IPS DF 19.7 (cell line): ENCODE measurements around the gene TICAM2.

Experiments
- DNase-seq: peaks from one replicate; pipeline ENCODE4 v3.0.0-alpha.2; 2013; ENCODE audit warnings: low read depth, low spot score

TICAM2 gene

DNA sequence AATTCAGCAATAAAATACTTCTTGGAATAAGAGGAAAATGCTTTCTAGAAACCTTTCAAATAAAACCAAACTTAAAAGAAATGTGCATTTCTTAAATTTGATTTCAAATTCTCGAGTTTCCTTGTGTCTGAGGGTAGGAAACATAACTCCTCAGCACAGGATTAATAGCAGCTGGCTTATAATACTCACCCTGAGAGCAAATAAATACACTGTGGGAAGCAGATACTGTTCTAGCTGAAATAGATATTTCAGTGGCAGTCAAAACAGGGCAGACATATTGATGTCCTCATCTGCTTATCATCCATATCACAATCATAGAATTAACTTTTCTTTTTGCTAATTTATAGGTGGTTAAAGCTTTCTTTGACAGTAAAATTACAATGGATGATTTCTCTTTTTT, 33.6 kb downstream of the TICAM2 start:
- no peak for DNase-seq

- DNase-seq = no peak
Observed at GRCh38 chr5:115565233-115565632, 37.0 kb downstream of the TICAM2 start.

- DNase-seq = no peak
Observed at GRCh38 chr5:115561176-115561575, 41.1 kb downstream of the TICAM2 start.

GRCh38 chr5:115559524-115559923, 42.8 kb downstream of the TICAM2 start:
- DNase-seq = no peak

- DNase-seq = no peak
Observed at GRCh38 chr5:115558388-115558956, 43.8 kb downstream of the TICAM2 start.

GRCh38 chr5:115557667-115558387, 44.5 kb downstream of the TICAM2 start:
- DNase-seq = no peak

DNA sequence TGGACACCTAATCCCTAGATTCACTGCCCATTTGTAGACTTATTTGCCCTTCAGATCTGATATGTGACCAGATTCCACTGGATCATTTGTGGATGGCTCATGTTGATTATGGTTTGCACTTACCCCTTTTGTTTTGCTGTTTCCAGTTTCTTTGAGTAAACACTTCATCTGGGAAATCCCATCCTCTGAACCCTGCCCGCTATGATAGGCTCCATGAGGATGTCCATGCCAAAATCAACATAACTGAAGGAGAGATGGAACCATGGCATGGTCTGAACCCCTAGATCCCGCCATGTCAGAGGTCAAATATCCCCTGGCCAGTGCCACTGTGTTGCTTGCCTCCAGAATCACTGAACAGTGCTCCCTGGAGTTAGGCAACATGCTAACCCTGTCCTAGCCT, 46.0 kb downstream of the TICAM2 start:
- DNase-seq = no peak

- DNase-seq = no peak
Observed at GRCh38 chr5:115555084-115555633, 47.1 kb downstream of the TICAM2 start.

DNA sequence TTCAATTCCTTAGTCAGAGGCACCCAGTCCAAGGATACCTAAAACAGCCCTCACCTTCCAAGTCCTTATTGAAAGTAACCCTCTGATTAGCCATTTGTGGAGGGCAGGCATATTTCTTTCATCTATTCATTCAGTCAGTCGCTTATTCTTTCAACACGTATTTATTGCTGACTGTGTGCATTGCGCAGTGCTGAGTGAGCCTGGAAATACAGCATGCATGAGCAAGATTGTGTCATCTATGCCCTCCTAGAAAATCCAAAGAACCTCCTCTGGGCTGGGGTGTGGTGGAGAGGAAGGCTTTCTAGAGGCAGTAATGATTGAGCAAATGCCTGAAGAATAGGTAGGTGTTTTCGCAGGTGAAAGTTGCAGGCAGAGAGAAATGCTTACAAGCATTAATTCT, 49.2 kb downstream of the TICAM2 start:
- no peak for DNase-seq

DNA sequence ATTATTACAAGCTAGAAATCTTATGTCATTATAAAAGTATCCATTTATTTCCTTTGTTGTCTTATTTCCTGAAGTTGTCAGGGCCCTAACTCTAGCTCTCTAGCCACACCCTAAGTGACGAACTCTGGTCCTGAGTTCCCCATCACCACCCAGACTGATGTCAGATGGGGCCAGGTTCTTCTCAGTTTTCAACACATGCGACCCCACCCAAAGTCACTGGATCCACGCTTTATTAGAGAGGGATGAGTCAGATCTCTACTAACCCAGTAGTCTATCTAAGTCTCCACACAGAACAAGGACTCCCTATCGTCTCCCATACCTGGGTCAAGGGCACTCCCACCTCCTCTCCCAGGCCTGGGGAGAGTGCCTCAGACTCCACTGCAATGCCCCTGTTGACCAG, 50.9 kb downstream of the TICAM2 start:
- DNase-seq = no peak

- DNase-seq = peak; percentile 82
Observed at GRCh38 chr5:115549154-115549553, 53.1 kb downstream of the TICAM2 start.

- no peak for DNase-seq
Observed at GRCh38 chr5:115548683-115549082, 53.6 kb downstream of the TICAM2 start.

DNA sequence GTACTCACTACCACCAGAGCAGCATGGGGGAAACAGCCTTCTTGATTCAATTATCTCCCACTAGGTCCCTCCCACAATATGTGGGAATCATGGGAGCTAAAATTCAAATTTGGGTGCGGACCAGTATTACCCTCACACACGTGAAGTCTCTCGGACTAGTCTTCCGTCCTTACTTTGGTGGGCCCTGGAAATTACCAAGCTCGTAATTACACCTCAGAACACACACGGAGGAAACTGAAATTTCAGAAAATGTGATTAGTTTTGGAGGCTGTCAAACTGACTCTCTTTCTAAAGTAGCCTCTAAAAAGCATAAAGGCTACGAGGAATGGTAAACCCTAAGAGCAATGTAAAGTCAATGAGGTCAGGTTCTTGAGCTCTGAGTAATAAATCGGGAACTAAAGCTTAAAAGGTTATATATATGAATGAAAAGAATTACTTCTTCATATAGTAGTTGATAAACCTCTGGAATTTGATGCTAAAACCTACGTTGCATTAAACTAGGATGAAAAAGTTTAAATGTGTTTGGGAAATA, 56.9 kb downstream of the TICAM2 start:
- no peak for DNase-seq

GRCh38 chr5:115544436-115545350, 57.6 kb downstream of the TICAM2 start, which contains the start of gene FEM1C:
FEM1C (minus strand) TSS chr5:115544775; CDS start chr5:115543493, 1,282 bp downstream.
- DNase-seq = peak; percentile 85

- DNase-seq = peak; percentile 9
Observed at GRCh38 chr5:115544043-115544435, 58.2 kb downstream of the TICAM2 start.

DNA sequence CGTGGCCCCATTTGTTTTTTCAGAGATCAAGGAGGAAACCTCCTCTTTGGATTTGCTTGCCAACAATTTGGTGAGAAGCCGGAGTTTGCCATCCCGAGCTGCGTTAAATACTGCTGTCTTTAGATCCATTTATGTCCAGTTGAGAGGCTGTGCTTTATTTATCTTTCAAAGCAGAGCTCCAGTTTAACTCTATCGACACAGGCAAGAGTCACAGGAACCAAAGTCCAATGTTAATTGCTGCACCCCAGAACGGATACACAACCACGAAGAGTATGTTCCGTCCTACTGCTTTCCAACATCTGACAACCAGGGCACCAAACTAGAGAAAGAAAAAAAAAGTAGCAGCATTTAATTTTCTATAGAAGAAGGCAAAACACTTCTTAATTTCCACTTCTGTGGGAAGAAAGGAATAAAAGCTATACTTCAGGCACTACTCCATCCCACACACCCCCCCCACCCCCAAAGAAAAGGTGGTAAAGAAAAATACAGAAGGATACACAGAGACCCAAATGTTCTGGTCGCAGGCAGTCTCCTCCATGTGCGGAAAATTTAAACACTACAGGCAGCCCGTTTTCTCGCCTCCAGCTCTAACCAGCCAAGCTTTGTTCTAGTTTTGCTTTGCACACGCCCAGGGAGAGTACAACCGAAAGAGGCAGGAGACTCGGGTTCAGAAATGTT, 58.8 kb downstream of the TICAM2 start:
- DNase-seq = no peak

DNA sequence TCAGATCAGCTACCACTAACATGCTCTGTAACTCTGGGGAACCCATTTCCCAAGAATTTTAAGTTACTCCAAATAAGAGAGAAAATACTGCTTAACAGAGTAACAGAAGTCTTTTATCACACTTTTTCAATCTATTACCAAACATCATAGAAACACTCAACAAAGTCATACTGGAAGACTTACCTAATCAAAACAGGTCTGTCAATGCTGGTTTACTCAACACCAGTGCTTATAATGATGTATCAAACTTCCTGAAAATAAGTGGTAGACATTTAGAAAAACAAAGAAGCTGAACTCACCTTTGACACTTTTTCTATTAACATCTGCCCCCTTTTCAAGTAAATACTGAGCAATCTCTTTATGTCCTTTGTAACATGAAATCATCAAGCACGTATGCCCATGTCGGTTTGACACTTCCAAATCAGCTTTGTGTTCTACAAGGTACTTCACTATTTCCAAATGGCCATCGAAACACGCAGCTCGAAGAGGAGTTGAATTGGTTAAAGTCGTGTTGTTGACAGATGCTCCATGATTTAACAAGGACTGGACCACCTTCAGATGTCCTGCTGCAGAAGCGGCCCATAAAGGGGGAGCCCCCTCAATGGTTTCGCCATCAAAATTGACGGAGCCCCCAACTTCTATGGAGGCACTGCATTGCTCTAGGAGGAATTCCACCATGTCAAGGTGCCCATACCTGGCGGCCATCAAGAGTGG, 59.5 kb downstream of the TICAM2 start:
- DNase-seq = no peak

- DNase-seq = no peak
Observed at GRCh38 chr5:115542086-115542485, 60.2 kb downstream of the TICAM2 start.

DNA sequence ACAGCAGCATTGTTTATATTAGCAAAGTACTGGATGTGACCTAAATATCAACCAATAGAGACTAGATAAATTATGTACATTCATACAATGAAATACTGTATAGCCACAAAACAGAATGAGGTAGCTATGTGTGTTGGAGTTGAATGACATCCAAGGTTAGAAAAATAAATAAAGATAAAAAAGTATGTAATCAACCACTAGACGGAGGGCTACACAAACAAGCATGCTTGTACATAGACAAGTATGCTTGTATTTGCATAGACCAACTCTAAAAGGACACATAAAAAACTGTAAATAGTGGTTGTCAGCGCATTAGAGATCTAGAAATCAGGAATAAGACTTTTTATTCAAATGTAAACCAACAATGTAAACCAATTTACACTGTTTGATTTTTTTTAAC, 60.7 kb downstream of the TICAM2 start:
- no peak for DNase-seq

- DNase-seq = no peak
Observed at GRCh38 chr5:115535479-115536035, 66.7 kb downstream of the TICAM2 start.
